GM21717 (cell line): ENCODE data around the gene NGFR.

Experiments used
- ATAC-seq: cut with Tn5 transposase; IDR thresholded peaks from one replicate; pipeline ENCODE4 v1.9.1; 2021; ENCODE audit warnings: mild to moderate bottlenecking, moderate library complexity; ENCODE audit not compliant: unreplicated experiment

The NGFR gene

GRCh38 chr17:49468811-49469385 is 26.2 kb upstream of the NGFR start:
- ATAC-seq: no peak

- ATAC-seq: no peak
Measured at GRCh38 chr17:49469831-49470810, 25.0 kb upstream of the NGFR start.

DNA sequence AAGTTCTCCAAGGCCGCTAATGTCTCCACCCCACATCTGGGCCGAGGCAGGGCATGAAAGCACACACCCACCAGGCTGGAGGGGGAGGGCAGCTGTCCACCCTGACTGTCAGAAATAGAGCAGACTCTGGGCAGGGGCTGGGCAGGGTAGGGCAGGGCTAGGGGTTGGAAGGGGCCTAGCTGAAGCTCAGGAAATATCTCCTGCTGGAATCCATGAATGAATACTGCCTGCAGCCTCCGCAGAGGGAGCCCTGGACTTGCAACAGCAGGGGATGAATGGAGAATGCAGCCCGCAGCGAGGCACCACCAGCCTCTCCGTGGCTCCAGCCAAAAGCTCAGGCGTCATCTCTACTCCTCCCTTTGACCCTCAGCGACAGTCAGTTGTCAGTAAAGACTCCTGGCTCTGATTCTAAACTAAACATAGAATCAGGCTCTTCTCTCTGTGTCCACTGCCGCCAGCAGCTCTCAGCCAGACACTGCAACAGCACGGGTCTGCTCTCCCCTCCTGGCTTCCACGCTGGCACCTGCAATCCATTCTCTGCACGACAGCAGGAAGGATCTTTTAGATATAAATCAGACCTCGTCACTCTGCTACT is 23.9 kb upstream of the NGFR start:
- ATAC-seq: no peak

DNA sequence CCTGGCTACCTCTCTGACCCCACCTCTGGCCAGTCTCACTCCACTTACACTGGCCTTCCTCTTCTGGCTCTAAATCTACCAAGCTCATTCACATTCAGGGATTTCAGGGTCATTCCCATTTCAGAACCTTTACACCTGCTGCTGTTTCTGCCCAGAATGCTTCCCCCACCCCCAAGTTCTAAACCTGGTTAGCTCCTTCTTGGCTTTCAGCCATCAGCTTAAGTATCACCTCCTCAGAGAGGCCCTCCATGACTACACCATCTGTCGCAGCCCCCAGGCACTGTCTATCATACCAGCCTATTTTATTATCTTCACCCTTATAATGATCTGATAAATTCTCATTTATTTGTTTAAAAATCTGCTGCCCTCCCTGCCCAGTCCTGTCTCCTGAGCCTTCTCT is 23.3 kb upstream of the NGFR start:
- no peak for ATAC-seq

- no peak for ATAC-seq
Measured at GRCh38 chr17:49472527-49472926, 22.6 kb upstream of the NGFR start.

GRCh38 chr17:49473900-49474751 is 21.0 kb upstream of the NGFR start:
- no peak for ATAC-seq

DNA sequence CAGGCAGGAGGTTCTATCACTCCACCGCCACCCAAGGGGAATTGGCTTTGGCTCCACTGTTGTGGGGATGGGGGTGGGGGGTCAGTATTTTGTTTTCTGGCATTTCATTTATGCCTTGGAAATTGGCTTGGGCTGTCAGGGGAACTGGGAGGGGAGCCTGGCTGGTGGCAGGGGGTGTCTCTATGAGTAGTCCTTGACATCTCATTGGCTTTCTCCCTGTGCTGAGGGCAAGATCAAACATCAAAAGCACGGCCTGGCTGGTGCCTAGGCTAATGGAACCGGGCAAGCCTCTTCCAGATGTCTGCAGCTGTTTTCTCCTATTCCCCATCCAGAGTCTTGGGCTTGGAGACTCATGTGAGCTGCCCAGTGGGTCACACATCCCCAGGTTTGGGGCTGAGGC is 17.4 kb upstream of the NGFR start:
- no peak for ATAC-seq

DNA sequence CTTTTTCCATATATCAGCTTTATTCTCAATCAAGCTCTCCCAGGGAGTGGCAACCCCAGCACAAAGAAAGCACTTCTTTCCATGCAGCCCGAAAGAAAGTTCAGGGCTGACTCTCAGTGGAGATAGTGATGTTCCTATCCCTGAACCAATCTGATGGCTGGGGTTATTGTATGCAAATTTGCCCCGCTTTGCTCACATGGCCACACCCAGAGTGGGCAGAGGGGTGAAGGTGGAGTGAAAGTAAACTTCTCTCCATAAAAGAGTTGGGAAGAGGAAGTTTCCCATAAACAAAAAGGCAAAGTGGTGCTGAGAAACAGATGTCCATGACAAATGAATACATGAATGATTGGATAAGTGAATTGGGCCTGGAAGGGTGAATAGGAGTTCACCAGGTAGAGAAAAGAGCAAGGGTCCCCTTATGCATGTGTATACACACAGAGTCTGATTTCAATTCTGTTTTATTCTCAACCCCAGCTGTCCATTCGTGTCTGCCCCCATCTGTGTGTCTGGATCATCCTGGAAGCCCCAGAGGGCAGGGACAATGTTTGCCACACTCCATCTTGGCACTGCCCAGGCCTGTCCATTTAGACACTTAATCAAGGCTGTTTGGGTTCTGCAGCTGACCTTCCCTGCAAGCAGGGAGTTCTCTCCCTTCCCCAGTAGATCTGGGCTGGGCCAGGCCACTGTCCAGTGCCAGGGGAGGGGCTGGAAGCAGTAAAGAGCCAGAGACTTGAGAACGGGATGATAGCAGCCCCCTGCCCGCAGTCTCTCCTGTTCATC is 14.1 kb upstream of the NGFR start:
- ATAC-seq: no peak

GRCh38 chr17:49482144-49482817 is 12.8 kb upstream of the NGFR start:
- no peak for ATAC-seq

DNA sequence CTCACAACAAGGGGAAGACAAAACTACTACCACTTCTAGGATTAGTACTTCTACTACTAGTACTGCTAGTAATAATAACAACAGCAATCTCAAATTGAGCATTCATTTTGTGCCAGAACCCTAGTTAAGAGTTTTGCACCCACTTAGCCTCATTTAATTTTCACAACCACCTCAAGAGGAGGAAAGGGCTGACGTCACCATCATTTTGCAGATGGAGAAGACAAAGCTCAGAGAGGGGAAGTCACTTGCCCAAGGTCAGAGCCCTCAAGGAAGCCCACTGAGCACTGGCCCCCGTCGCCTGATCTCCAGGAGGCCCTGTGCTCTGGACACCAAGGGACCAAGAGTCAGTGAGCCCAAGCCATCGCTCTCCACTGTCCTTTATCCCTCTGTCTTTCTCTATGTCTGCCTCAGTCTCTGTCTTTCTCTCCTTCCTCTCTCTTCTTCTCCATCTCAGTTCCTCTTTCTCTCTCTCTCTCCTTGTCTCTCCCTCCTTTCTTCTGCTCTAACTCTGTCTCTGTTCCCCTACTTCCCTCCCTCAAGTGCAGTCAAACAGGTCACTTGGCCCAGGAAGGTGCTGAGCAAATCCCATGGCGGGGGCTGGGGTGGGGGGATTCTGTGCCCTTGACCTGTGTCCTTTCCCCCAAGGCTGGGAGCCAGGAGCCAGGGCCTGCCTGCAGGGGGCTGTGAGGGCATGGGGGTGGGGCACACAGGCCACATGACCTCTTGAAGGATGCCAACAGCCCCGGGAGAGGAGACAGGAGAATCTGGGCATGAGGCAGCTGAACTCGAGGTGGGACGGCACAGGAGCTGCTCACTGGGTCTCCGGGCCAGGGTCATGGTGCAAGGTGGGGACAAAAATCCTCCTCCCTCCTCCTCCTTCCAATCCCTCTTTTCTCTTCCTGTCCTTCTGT is 11.2 kb upstream of the NGFR start:
- ATAC-seq: no peak

- no peak for ATAC-seq
Measured at GRCh38 chr17:49484588-49484987, 10.5 kb upstream of the NGFR start.

DNA sequence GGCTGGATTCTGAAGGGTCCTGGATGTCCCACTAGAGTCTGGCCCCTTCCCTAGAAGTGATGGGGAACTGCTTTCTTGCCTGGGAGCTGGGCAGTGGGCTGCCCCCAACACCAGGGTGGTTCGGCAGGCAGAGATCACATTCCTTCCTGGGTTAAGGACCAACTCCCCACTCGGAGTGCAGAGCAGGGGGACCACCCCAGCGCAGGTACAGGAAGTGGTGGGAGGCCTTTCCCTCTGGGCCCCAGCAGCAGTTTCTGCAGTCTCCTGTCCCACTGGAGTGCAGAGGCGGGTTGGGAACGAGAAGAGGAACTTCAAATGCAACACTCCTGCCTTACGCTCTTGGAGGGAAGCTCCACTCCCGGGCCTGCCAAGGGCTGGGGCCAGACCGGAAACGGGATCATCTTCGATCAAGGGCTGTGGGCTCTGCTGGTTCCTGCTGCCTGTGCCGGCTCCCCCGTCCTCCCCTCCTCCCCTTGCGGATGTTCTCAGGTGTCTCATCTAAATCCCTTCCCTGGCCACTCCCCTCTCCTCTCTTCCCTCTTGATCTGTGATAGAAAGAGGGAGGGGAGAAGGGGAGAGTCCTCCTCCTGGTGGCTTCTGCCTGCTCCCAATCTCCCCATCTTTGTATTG is 9.0 kb upstream of the NGFR start:
- ATAC-seq: no peak

DNA sequence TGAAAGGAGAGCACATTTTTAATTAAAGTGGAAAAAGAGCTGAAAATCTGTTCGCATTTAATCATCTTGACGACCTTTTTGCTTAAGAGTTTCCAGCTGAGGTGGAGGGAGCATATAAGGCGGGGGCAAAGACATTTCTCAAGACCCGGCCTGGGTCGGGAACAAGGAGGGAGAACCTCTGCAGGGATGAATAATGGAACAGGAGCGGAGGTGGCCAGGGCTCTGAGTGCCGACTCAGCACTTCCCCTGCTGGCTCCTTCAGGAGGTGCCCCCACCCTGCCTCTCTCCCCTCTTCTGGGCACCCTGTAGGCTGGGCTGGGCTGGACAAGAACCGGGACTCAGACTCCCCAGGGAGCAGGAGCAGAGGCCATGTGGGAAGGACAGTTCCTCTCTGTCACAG is 7.9 kb upstream of the NGFR start:
- ATAC-seq: no peak

DNA sequence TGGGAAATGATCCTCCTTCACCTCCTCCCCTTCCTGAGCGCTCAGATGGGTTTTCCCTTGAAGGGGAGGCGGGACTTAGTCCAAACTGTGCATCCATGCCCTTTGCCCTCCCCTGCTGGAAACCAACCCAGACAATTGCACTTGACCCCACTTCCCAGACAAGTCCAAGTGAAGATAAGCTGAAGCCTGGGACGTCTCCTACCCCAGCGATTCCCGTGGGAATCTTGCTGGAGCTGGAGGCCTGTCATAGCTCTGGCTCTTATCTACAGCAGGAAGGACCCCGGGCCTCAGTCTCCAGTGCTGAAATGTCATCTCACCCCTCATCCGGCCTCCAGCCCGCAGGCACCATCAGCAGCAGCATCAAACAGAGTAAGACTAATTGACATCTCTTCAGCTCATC is 6.5 kb upstream of the NGFR start:
- no peak for ATAC-seq

DNA sequence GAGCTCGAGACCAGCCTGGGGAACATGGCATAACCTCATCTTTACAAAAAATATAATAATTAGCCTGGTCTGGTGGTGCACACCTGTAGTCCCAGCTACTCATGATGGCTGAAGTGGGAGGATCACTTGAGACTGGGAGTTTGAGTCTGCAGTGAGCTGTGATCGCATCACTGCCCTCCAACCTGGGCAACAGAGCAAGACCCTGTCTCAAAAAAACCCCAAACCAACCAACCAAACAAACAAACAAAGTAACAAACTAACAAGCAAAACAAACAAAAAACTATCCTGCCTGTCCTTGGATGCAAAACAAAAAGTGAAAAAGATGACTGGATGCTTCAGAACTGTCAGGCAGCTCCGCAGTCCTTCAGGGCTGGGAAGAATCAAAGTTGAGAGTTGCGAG is 5.7 kb upstream of the NGFR start:
- no peak for ATAC-seq

DNA sequence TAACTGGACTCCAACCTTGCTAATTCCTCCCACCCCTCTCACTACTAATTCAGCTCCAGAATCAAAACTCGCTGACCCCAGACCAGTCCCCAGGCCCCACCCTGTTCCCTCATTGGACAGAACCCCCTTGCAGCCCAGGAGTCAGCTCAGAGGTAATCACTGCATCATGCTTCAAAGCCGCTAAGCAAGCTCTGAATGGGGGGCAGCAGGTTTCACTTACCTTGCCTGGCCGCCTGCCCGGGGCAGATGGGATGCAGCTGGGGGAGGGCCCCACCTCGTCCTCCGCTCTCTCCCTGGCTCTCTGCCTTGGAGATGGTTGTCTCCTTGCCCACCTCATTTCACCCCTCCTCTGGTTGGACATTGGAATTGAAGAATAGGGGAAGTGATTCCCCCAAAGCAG is 4.8 kb upstream of the NGFR start:
- ATAC-seq: no peak

DNA sequence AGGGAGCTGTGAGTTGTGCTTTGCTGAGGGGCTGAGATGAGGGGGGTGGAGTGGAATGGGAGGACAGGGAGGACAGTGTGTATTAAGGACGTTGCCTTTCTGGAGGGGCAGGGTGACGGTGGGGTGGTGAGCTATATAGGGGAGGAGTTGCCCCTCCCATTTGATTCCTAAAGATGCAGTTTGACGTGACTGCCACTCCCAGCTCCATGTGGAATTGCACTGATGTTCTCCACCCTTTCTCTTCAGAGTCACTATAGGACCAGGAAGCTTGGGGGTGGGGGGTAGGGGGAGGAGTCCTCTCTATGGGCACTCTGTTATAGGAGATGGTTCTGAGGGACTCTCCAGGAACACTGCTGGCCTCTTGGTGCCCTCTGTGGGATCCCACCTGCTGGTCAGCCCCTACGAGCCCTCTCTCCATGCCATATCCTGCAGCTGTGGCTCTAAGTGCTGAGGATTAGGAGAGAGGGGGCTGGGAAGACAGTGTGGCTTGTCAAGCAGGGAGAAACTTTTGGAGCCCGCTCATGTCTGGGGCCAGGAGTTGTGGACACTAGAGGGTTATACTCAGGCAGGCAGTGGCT is 3.8 kb upstream of the NGFR start:
- no peak for ATAC-seq

DNA sequence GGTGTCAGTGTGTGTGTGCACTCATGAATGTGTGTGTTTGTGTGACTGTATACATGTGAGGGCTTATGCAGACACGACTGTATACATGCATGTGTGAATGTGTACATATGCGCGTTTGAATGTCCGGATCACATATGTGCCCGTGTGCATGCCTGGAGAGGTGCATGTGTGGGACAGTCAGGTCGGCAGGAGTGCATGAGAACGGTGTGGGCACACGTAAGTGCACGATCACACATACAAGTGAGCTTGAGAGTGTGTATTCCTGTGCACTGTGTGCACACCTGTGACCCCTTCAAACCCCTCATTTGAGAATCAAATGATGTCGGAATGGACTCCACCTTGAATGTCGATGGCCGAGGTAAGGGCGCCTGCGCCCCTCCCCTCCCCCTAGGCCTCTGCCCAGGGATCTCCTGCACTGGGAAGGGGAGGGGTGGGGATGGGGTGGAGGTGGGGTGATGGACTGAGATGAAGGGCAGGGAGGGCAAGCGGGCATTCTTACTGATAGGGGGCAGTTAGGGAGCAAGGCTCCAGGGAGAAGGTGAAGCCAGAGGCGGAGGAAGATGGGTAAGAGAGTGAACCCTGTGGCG is 601 bp upstream of the NGFR start:
- ATAC-seq: no peak
